ENCODE data around the gene FAM234B. TPM values are rescaled to one million over a fixed set of nuclear protein-coding genes. Genes with fewer than 3 reads are reported as not detected.
"Not testable (repeated sequence)": the region's sequence is repeated elsewhere in the genome, so short reads cannot be mapped to it uniquely, and the experiment has no call there.

Gene FAM234B
- total RNA-seq, 1 experiment from 2014 or later = 7.8 TPM

GRCh38 chr12:13052421-13052820, 8.2 kb downstream of the FAM234B start:
- no peak for DNase-seq (ENCODE audit: extremely low read depth, low read depth)

- not testable (repeated sequence) for DNase-seq (ENCODE audit: extremely low read depth, low read depth)
Measured at GRCh38 chr12:13053617-13054016, 9.4 kb downstream of the FAM234B start.

GRCh38 chr12:13060581-13060980, 16.4 kb downstream of the FAM234B start:
- DNase-seq (ENCODE audit: extremely low read depth, low read depth) = no peak

- no peak for DNase-seq (ENCODE audit: extremely low read depth, low read depth)
Measured at GRCh38 chr12:13061377-13061776, 17.2 kb downstream of the FAM234B start.

GRCh38 chr12:13062669-13063068, 18.5 kb downstream of the FAM234B start:
- DNase-seq (ENCODE audit: extremely low read depth, low read depth) = no peak

GRCh38 chr12:13066014-13066413, 21.8 kb downstream of the FAM234B start:
- no peak for DNase-seq (ENCODE audit: extremely low read depth, low read depth)

- no peak for DNase-seq (ENCODE audit: extremely low read depth, low read depth)
Measured at GRCh38 chr12:13066459-13066858, 22.3 kb downstream of the FAM234B start.

GRCh38 chr12:13067322-13067721, 23.1 kb downstream of the FAM234B start:
- DNase-seq (ENCODE audit: extremely low read depth, low read depth) = no peak

GRCh38 chr12:13069380-13069779, 25.2 kb downstream of the FAM234B start:
- DNase-seq (ENCODE audit: extremely low read depth, low read depth) = no peak

- DNase-seq (ENCODE audit: extremely low read depth, low read depth) = no peak
Measured at GRCh38 chr12:13071305-13072280, 27.4 kb downstream of the FAM234B start.

GRCh38 chr12:13073173-13073572, 29.0 kb downstream of the FAM234B start:
- no peak for DNase-seq (ENCODE audit: extremely low read depth, low read depth)

GRCh38 chr12:13074396-13075117, 30.4 kb downstream of the FAM234B start:
- no peak for DNase-seq (ENCODE audit: extremely low read depth, low read depth)

GRCh38 chr12:13075118-13075480, 30.9 kb downstream of the FAM234B start:
- DNase-seq (ENCODE audit: extremely low read depth, low read depth) = no peak

- DNase-seq (ENCODE audit: extremely low read depth, low read depth) = no peak
Measured at GRCh38 chr12:13075786-13076570, 31.8 kb downstream of the FAM234B start.

- DNase-seq (ENCODE audit: extremely low read depth, low read depth) = no peak
Measured at GRCh38 chr12:13079440-13079906, 35.3 kb downstream of the FAM234B start.

GRCh38 chr12:13080266-13080665, 36.1 kb downstream of the FAM234B start:
- no peak for DNase-seq (ENCODE audit: extremely low read depth, low read depth)

- DNase-seq (ENCODE audit: extremely low read depth, low read depth) = no peak
Measured at GRCh38 chr12:13082861-13083260, 38.7 kb downstream of the FAM234B start.

GRCh38 chr12:13083638-13084037, 39.5 kb downstream of the FAM234B start:
- DNase-seq (ENCODE audit: extremely low read depth, low read depth) = not testable (repeated sequence)

GRCh38 chr12:13084898-13085640, 40.9 kb downstream of the FAM234B start:
- no peak for DNase-seq (ENCODE audit: extremely low read depth, low read depth)

All from NCI-H460 (cell line).